GM18498 (cell line): ENCODE measurements around the gene TMEM200A.

Source experiments
- ATAC-seq: cut with Tn5 transposase; IDR thresholded peaks from one replicate; pipeline ENCODE4 v1.9.1; 2021; ENCODE audit warnings: mild to moderate bottlenecking, moderate library complexity; ENCODE audit not compliant: unreplicated experiment

TMEM200A gene

GRCh38 chr6:130485870-130486269, 120.1 kb downstream of the TMEM200A start:
- no peak for ATAC-seq

- no peak for ATAC-seq
Observed at GRCh38 chr6:130486417-130486816, 120.6 kb downstream of the TMEM200A start.

- no peak for ATAC-seq
Observed at GRCh38 chr6:130489514-130489913, 123.7 kb downstream of the TMEM200A start.
